ENCODE measurements around the gene CLDN7. TPM values are rescaled to one million over a fixed set of nuclear protein-coding genes. Genes with fewer than 3 reads are reported as not detected.

The CLDN7 gene
- total RNA-seq, 2 experiments from 2014 or later = 1.5 to 1.7 TPM

- ChIA-PET CTCF (interaction anchor here (1.5 to 2.1 kb wide), 3 partner anchors 20 to 169 kb away, joined by 4 to 7 read pairs (median 6); partner anchors contain the start of gene DVL2), POLR2A (interaction anchor here (0.8 to 13.2 kb wide), 4 partner anchors 9 to 115 kb away, joined by 3 to 261 read pairs (median 4); partner anchors contain the start of genes DVL2, GABARAP and PHF23)
- ATAC-seq (peak; percentile 85), DNase-seq (peak; percentile 100)
- Mint-ChIP-seq H3K27me3 (peaks cover 8% of the 10 kb centered on the region), H3K36me3 (ENCODE audit: low read depth) (no peaks in the 10 kb centered on the region), H3K4me1 (ENCODE audit: low read depth) (peaks cover 62% of the 10 kb centered on the region), H3K9me3 (no peaks in the 10 kb centered on the region), H3K4me3 (peak overlapping the region; percentile 82), H3K27ac (peak overlapping the region; percentile 91)
- intact Hi-C loops (cut with micrococcal nuclease) = no loop called here
- TF ChIP-seq CTCF (IDR thresholded peaks at IDR 0.05) = peak; percentile 67
These were observed 47.8 kb downstream of the CLDN7 start for GRCh38 chr17:7214300-7215135.

DNA sequence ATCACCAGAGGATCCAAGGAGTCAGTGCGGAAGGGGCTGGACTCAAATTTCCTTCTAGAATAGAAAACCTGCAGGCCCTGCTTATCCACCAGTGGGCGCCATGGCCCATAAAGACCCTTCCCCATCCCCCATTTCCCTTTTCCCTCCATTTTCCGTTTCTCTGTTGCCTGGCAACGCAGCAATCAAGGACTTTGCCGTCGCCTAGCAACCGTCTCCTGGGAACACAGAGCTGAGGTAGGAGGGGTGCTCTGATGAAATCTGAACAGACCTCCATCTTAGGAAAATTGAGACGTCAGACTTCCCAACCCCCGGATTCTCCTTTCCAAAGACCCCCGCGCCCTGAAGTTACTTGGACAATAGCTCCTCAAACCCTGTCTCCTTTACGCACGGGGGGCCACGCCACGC is 48.4 kb downstream of the CLDN7 start:
- H3K36me3 Mint-ChIP-seq (ENCODE audit: low read depth) = no peaks in the 10 kb centered on the region
- POLR2A ChIA-PET = interaction anchor here (0.8 to 13.2 kb wide), 4 partner anchors 8 to 116 kb away, joined by 3 to 261 read pairs (median 4); partner anchors contain the start of genes DVL2, GABARAP and PHF23

DNA sequence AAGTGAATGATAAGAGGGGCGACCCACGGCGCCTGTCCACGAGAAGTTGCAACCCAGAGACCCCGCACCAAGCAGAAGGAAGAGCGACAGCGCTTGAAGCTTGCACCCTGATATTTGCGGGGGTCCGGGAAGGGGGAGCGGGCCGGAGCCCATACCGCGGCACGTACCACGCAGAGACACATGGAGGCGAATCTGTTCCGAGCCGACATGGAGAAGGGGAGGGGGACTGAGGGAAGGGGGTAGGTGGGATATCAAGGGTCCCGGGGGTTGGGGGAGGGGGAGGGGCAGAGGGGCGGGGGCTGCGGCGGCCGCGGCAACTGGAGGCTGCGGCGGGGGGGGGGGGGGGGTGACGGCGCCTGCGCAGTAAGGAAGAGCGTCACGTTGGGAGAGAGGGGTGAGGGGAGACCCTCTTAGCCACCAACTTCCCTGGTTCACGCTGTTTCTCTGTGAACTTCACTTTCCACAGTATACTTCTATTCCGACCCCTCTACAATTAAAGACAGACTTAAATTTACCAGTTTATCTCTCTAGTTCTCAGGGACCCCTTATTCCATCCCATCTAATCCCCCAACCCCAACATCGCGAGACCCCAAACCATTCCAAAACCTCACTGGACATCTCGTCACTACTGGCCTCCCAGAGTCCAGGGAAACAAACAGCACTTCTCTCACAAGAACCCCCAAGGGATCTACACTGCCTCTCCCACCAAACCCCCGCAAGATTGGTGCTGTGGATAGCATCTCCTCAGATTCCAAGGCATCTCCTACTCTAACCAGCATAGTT is 50.6 kb downstream of the CLDN7 start:
- intact Hi-C loops (cut with micrococcal nuclease) = no loop called here

More for the DNA sequence above, 48.4 kb downstream of the CLDN7 start:
- DNase-seq (no peak), ATAC-seq (no peak)
- peaks cover 56% of the 10 kb centered on the region for H3K4me1 Mint-ChIP-seq (ENCODE audit: low read depth)
- intact Hi-C loops (cut with micrococcal nuclease) = no loop called here
- TF ChIP-seq CTCF (IDR thresholded peaks at IDR 0.05) = peak; percentile 45
- H3K27me3 Mint-ChIP-seq = peaks cover 8% of the 10 kb centered on the region
- peak overlapping the region; percentile 91 for H3K27ac Mint-ChIP-seq
- no peaks in the 10 kb centered on the region for H3K9me3 Mint-ChIP-seq
- CTCF ChIA-PET = interaction anchor here (1.5 to 2.1 kb wide), 3 partner anchors 21 to 168 kb away, joined by 4 to 7 read pairs (median 6); partner anchors contain the start of gene DVL2
- H3K4me3 Mint-ChIP-seq = peak overlapping the region; percentile 82

More for the DNA sequence above, 50.6 kb downstream of the CLDN7 start:
- Mint-ChIP-seq H3K9me3 (no peaks in the 10 kb centered on the region), H3K4me1 (ENCODE audit: low read depth) (peaks cover 38% of the 10 kb centered on the region), H3K36me3 (ENCODE audit: low read depth) (no peaks in the 10 kb centered on the region), H3K27ac (no peak overlapping the region), H3K4me3 (no peak overlapping the region), H3K27me3 (peaks cover 8% of the 10 kb centered on the region)
- ATAC-seq (no peak), DNase-seq (no peak)
- ChIA-PET POLR2A (no interaction called here), CTCF (no interaction called here)
- TF ChIP-seq CTCF (IDR thresholded peaks at IDR 0.05) = no peak

Small RNAs within 50 kb of the gene (microRNA-seq; reads per million reads assigned to microRNA genes)
- 1,988 reads per million, percentile 91 among the genes with 10 or more reads in this experiment for gene MIR324 (ENCODE audit: borderline microRNAs expressed, borderline replicate concordance)

Other genes starting within 250 kb of the CLDN7 start
- gene RNASEK, start 249.9 kb downstream of the CLDN7 start, total RNA-seq = 100 to 1,000 TPM in 1 of 2 experiments, 10 to 100 TPM in 1; 98.4 to 107 TPM
- 1 to 10 TPM; 1.2 to 2.4 TPM for gene BCL6B, start 239.4 kb downstream of the CLDN7 start, total RNA-seq
- 1 to 10 TPM; 4.8 to 5.9 TPM for gene SLC16A13, start 226.5 kb downstream of the CLDN7 start, total RNA-seq
- gene SLC16A11, start 218.4 kb downstream of the CLDN7 start, total RNA-seq = 1 to 10 TPM; 3.1 to 3.4 TPM
- not detected for gene CLEC10A, start 182.2 kb downstream of the CLDN7 start, total RNA-seq
- gene ASGR2, start 147.7 kb downstream of the CLDN7 start, total RNA-seq = not detected
- gene ASGR1, start 83.1 kb downstream of the CLDN7 start, total RNA-seq = 1 to 10 TPM; 2.6 to 3.9 TPM
- 1 to 10 TPM; 9.5 to 9.7 TPM for gene DLG4, start 42.6 kb downstream of the CLDN7 start, total RNA-seq
- 100 to 1,000 TPM; 288 to 291 TPM for gene ACADVL, start 42.5 kb downstream of the CLDN7 start, total RNA-seq
- 10 to 100 TPM; 50.0 to 53.6 TPM for gene DVL2, start 28.0 kb downstream of the CLDN7 start, total RNA-seq
- gene PHF23, start 23.0 kb downstream of the CLDN7 start, total RNA-seq = 10 to 100 TPM; 17.8 to 24.4 TPM
- 100 to 1,000 TPM; 104 to 118 TPM for gene GABARAP, start 20.0 kb downstream of the CLDN7 start, total RNA-seq
- 100 to 1,000 TPM; 159 to 160 TPM for gene CTDNEP1, start 10.7 kb downstream of the CLDN7 start, total RNA-seq
- 10 to 100 TPM; 80.2 to 85.4 TPM for gene ELP5, start 10.3 kb downstream of the CLDN7 start, total RNA-seq
- under 1 TPM; 0.07 to 0.25 TPM for gene SLC2A4, start 19.2 kb upstream of the CLDN7 start, total RNA-seq
- gene YBX2, start 32.2 kb upstream of the CLDN7 start, total RNA-seq = under 1 TPM; 0.56 to 0.83 TPM
- 1,000 to 10,000 TPM; 1,064 TPM for gene EIF5A, start 45.1 kb upstream of the CLDN7 start, total RNA-seq
- 10 to 100 TPM; 31.8 to 36.8 TPM for gene GPS2, start 52.9 kb upstream of the CLDN7 start, total RNA-seq
- gene NEURL4, start 66.9 kb upstream of the CLDN7 start, total RNA-seq = 10 to 100 TPM; 36.2 to 40.4 TPM
- 100 to 1,000 TPM; 309 to 342 TPM for gene ACAP1, start 74.1 kb upstream of the CLDN7 start, total RNA-seq
- 10 to 100 TPM; 11.0 to 11.2 TPM for gene KCTD11, start 89.7 kb upstream of the CLDN7 start, total RNA-seq
- not detected for gene TMEM95, start 92.7 kb upstream of the CLDN7 start, total RNA-seq
- gene TNK1, start 118.6 kb upstream of the CLDN7 start, total RNA-seq = 1 to 10 TPM; 6.8 to 6.9 TPM
- 10 to 100 TPM; 62.6 to 71.1 TPM for gene PLSCR3, start 132.0 kb upstream of the CLDN7 start, total RNA-seq
- gene TMEM256, start 141.6 kb upstream of the CLDN7 start, total RNA-seq = 10 to 100 TPM; 55.8 to 60.6 TPM
- gene NLGN2, start 145.4 kb upstream of the CLDN7 start, total RNA-seq = 10 to 100 TPM in 1 of 2 experiments, 1 to 10 TPM in 1; 9.4 to 10.9 TPM
- under 1 TPM in 1 of 2 experiments, not detected in 1; 0.36 TPM for gene SPEM1, start 157.8 kb upstream of the CLDN7 start, total RNA-seq
- gene SPEM2, start 163.1 kb upstream of the CLDN7 start, total RNA-seq = not detected
- not detected for gene SPEM3, start 166.4 kb upstream of the CLDN7 start, total RNA-seq
- gene TMEM102, start 173.0 kb upstream of the CLDN7 start, total RNA-seq = 10 to 100 TPM; 12.5 to 14.2 TPM
- gene FGF11, start 177.0 kb upstream of the CLDN7 start, total RNA-seq = 10 to 100 TPM; 16.5 to 16.6 TPM
- 10 to 100 TPM; 11.5 to 11.7 TPM for gene CHRNB1, start 182.6 kb upstream of the CLDN7 start, total RNA-seq
- gene ZBTB4, start 217.2 kb upstream of the CLDN7 start, total RNA-seq = 10 to 100 TPM; 24.3 to 24.6 TPM
- not detected for gene SLC35G6, start 219.0 kb upstream of the CLDN7 start, total RNA-seq
- gene POLR2A, start 221.9 kb upstream of the CLDN7 start, total RNA-seq = 100 to 1,000 TPM; 219 to 223 TPM